HUES64 (cell line): ENCODE data around the gene MAPRE2.

Experiments
- H3K27ac ChIP-seq: 2 replicates; pipeline ENCODE4 v1.7.0; 2013; ENCODE audit warnings: low read depth, low read length, inconsistent platforms
- H3K27me3 ChIP-seq: 2 replicates; pipeline ENCODE4 v1.6.1; 2013; ENCODE audit warnings: mild to moderate bottlenecking, low read length; ENCODE audit not compliant: insufficient read depth
- H3K36me3 ChIP-seq: 2 replicates; pipeline ENCODE4 v1.6.1; 2013; ENCODE audit warnings: mild to moderate bottlenecking, low read length; ENCODE audit not compliant: insufficient read depth
- H3K4me1 ChIP-seq: 2 replicates; pipeline ENCODE4 v1.6.1; 2013; ENCODE audit warnings: mild to moderate bottlenecking, low read length, moderate library complexity; ENCODE audit not compliant: insufficient read depth
- H3K4me3 ChIP-seq: 2 replicates; pipeline ENCODE4 v1.5.1; 2013; ENCODE audit warnings: mild to moderate bottlenecking, low read length, moderate library complexity
- H3K9ac ChIP-seq: 2 replicates; pipeline ENCODE4 v1.6.1; 2013; ENCODE audit warnings: mild to moderate bottlenecking, low read depth, low read length
- H3K9me3 ChIP-seq: 2 replicates; pipeline ENCODE4 v1.6.1; 2013; ENCODE audit warnings: low read depth, low read length; ENCODE audit not compliant: insufficient read depth
- WGBS: fragments of 150-250, 120-280 bp; methylation state at CpG from one replicate; pipeline ENCODE4 v1.1.7; 2013; ENCODE audit warnings: missing lambda C conversion rate; 5-methylcytosine and 5-hydroxymethylcytosine counted together

Gene MAPRE2

GRCh38 chr18:35172009-35172408 lies 130.8 kb downstream of the MAPRE2 start:
- 85% methylated on average over 3 of the region's 3 CpGs for WGBS
- Histone ChIP-seq H3K4me3 (no peak overlapping the region), H3K27ac (no peak overlapping the region), H3K27me3 (no peaks in the 10 kb centered on the region), H3K9ac (no peak overlapping the region), H3K4me1 (peaks cover 14% of the 10 kb centered on the region), H3K36me3 (no peaks in the 10 kb centered on the region), H3K9me3 (peaks cover 11% of the 10 kb centered on the region; the same call in 1 of the 2 replicates)

DNA sequence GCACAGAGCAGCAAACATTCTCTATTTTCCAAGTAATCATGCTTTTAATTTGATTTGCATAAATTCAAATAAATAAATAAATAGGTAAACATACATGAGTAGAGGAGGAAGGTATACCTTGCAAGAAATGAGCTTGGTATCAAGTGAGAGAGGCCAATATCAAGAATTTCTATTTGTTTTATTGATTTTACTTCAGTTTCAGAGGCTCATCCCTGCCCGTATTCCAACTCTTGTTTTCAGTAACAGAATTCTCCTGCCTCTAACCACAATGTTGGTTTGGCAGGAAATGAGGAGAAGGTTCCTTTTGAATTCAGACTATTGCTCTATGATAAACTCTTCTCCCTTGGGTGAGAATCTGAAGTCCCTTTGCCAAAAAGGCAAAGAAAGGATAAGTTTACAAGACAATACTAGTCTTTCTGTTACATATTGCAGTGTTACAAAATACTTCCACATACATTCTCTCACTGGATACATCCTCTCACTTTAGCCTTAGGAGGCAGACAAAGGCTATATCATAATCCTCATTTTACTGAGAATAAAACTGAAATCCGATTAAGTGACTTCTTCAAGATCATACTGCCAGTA lies 131.3 kb downstream of the MAPRE2 start:
- Histone ChIP-seq H3K9ac (no peak overlapping the region), H3K4me3 (no peak overlapping the region), H3K27me3 (no peaks in the 10 kb centered on the region), H3K36me3 (no peaks in the 10 kb centered on the region), H3K27ac (no peak overlapping the region), H3K4me1 (peaks cover 14% of the 10 kb centered on the region), H3K9me3 (peaks cover 16% of the 10 kb centered on the region; the same call in 1 of the 2 replicates)
- 76% methylated on average over 2 of the region's 2 CpGs for WGBS

DNA sequence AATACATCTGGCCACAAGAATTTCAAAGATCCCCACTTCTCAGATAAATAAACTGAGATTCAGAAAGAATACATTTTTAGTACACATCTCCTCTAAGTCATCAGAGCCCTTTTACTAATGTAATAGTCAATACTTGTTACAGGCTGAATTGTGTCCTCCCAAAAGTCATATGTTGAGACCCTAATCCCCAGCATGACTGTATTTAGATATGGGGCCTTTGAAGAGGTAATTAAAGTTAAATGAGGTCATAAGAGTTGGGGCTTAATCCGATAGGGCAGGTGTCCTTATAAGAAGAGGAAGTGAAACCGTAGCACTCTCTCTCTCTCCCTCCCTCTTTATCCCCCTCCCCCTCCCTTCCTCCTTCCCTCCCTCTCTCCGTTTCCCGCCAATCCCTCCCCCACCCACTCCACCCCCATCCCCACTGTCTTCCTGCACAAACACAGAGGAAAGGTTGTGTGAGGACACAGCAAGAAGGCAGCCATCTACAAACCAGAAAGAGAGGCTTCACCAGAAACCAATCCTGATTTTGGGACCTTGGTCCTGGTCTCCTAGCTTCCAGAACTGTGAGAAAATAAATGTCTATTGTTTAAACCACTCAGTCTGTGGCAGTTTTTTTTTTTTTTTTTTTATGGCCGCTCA lies 133.0 kb downstream of the MAPRE2 start:
- H3K36me3 ChIP-seq, result no peaks in the 10 kb centered on the region
- H3K4me1 ChIP-seq, result peaks cover 14% of the 10 kb centered on the region
- 62% methylated on average over 2 of the region's 5 CpGs for WGBS
- no peak overlapping the region for H3K4me3 ChIP-seq
- H3K9me3 ChIP-seq, result peaks cover 17% of the 10 kb centered on the region; the same call in 1 of the 2 replicates
- no peak overlapping the region for H3K27ac ChIP-seq
- no peaks in the 10 kb centered on the region for H3K27me3 ChIP-seq
- no peak overlapping the region for H3K9ac ChIP-seq

DNA sequence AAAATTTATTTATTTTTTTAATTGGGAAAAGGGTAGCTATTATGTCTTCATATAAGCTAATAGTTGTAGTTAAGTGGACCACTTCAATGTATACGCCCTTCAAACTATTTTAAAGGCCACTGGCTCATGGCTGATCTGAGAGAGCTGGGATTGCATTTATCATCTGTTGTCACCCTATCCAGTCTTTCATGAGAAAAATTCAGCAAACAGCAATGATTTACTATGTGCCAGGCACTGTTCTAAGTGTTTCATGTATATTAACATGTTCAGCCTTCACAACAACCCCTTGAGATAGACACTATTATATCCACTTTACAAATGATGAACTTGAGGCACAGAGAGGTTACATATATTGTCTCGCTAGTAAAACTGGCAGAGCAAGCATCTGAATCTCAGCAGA lies 133.5 kb downstream of the MAPRE2 start:
- Histone ChIP-seq H3K36me3 (no peaks in the 10 kb centered on the region), H3K9ac (no peak overlapping the region), H3K9me3 (peaks cover 17% of the 10 kb centered on the region; the same call in 1 of the 2 replicates), H3K27ac (no peak overlapping the region), H3K4me1 (peaks cover 14% of the 10 kb centered on the region), H3K4me3 (no peak overlapping the region), H3K27me3 (no peaks in the 10 kb centered on the region)
- 97% methylated on average over 2 of the region's 2 CpGs for WGBS

DNA sequence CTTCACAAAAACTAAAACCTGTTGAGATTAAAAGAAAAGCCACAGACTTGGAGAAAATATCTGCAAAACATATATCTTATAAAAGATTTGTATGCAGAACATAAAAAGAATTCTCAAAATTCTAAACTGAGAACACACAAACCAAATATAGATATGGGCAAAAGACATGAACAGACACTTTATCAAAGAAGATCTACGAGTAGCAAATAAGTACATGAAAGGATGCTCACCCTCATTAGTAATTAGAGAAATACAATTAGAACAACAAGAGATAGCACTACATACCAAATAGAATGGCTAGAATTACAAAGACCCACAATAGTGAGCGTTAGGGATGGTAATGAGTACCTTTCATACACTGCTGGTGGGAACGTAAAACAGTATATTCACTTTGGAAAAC lies 135.7 kb downstream of the MAPRE2 start:
- H3K9me3 ChIP-seq, result peaks cover 17% of the 10 kb centered on the region; the same call in 1 of the 2 replicates
- no peak overlapping the region for H3K27ac ChIP-seq
- no peak overlapping the region for H3K9ac ChIP-seq
- no peaks in the 10 kb centered on the region for H3K27me3 ChIP-seq
- H3K36me3 ChIP-seq, result no peaks in the 10 kb centered on the region
- H3K4me3 ChIP-seq, result no peak overlapping the region
- no CpG with 5 or more reads among the region's 3 CpGs for WGBS
- peaks cover 21% of the 10 kb centered on the region for H3K4me1 ChIP-seq

DNA sequence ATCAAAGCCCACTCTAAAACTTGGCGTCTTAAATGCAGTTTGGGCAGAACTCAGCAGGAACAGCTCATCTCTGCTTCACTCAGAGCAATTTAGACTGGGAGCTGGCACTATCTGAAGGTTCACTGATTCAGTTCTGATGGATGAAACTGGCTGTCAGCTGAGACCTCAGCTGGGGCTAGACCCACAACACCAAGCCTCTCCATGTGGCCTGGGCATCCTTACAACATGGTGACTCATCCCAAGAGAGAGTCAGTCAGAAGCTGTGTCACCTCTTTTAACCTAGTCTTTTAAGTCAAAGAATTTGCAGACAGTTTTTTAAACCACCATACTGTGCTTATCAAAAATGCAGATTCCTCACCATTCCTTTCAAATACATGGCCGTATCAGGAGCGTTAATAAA lies 137.0 kb downstream of the MAPRE2 start:
- Histone ChIP-seq H3K9me3 (peaks cover 17% of the 10 kb centered on the region; the same call in 1 of the 2 replicates), H3K4me1 (peaks cover 12% of the 10 kb centered on the region; the same call in 1 of the 2 replicates), H3K27me3 (no peaks in the 10 kb centered on the region), H3K4me3 (no peak overlapping the region), H3K9ac (no peak overlapping the region), H3K27ac (no peak overlapping the region), H3K36me3 (no peaks in the 10 kb centered on the region)
- WGBS, result 97% methylated on average over 3 of the region's 3 CpGs

- Histone ChIP-seq H3K27me3 (no peaks in the 10 kb centered on the region), H3K9me3 (peaks cover 17% of the 10 kb centered on the region; the same call in 1 of the 2 replicates), H3K36me3 (no peaks in the 10 kb centered on the region), H3K4me1 (peaks cover 8% of the 10 kb centered on the region; the same call in 1 of the 2 replicates), H3K27ac (no peak overlapping the region), H3K4me3 (no peak overlapping the region), H3K9ac (no peak overlapping the region)
- 95% methylated on average over 4 of the region's 4 CpGs for WGBS
These were observed 138.7 kb downstream of the MAPRE2 start for GRCh38 chr18:35179906-35180305.

DNA sequence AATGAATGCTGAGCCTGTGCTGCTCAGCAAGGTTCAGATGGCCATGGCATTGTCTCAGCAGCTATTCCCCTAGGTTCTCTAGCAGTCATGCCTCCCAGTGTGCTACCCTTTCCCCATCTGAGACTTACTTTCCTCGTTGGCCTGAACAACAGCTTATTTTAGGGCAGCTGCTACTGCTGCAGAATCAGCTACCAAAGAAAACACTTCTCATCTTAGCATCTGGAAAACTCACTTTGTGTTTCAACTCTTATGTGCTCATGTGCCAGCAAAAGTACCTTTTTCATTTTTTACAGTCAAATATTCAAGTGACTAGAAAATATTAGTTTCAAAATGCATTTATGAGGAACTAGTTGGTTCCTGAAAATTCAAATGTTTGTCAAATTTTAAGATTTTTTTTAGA lies 139.2 kb downstream of the MAPRE2 start:
- no peak overlapping the region for H3K9ac ChIP-seq
- H3K27ac ChIP-seq, result no peak overlapping the region
- no peaks in the 10 kb centered on the region for H3K36me3 ChIP-seq
- WGBS, result 71% methylated on average over 1 of the region's 1 CpG
- H3K27me3 ChIP-seq, result no peaks in the 10 kb centered on the region
- H3K4me3 ChIP-seq, result no peak overlapping the region
- H3K9me3 ChIP-seq, result peaks cover 17% of the 10 kb centered on the region; the same call in 1 of the 2 replicates
- H3K4me1 ChIP-seq, result peaks cover 7% of the 10 kb centered on the region; the same call in 1 of the 2 replicates

- no peak overlapping the region for H3K4me3 ChIP-seq
- H3K9me3 ChIP-seq, result 0 out of 2 replicates have a peak, but pooled peaks cover 4% of the 10 kb centered on the region
- H3K4me1 ChIP-seq, result peaks cover 12% of the 10 kb centered on the region
- H3K27me3 ChIP-seq, result no peaks in the 10 kb centered on the region
- 92% methylated on average over 6 of the region's 6 CpGs for WGBS
- no peak overlapping the region for H3K27ac ChIP-seq
- no peaks in the 10 kb centered on the region for H3K36me3 ChIP-seq
- no peak overlapping the region for H3K9ac ChIP-seq
These were observed 140.9 kb downstream of the MAPRE2 start for GRCh38 chr18:35182151-35182550.

DNA sequence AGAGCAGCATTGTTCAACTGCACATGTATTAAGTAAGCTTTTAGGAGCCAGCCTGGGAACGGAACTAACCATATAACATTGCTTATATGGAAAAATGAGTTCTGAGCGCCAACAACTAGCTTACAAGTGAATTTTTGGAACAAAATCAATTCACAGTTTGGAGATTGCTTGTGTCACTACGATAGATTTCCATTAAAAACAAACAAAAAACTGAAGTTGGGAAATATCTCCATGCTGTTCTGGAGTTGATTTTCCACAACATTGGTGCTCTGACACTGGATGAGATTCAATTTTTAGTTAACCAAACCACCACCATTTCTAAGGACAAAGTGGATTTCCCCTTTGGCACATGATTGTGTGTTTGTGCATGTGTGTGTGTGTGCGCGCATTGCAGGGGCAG lies 142.7 kb downstream of the MAPRE2 start:
- Histone ChIP-seq H3K4me1 (peaks cover 17% of the 10 kb centered on the region), H3K27me3 (no peaks in the 10 kb centered on the region), H3K4me3 (no peak overlapping the region), H3K36me3 (no peaks in the 10 kb centered on the region), H3K9me3 (no peaks in the 10 kb centered on the region), H3K9ac (no peak overlapping the region), H3K27ac (no peak overlapping the region)
- 97% methylated on average over 5 of the region's 5 CpGs for WGBS

GRCh38 chr18:35185771-35186170 lies 144.6 kb downstream of the MAPRE2 start:
- Histone ChIP-seq H3K9ac (no peak overlapping the region), H3K4me3 (no peak overlapping the region), H3K27me3 (no peaks in the 10 kb centered on the region), H3K36me3 (no peaks in the 10 kb centered on the region), H3K27ac (no peak overlapping the region), H3K4me1 (peaks cover 31% of the 10 kb centered on the region), H3K9me3 (no peaks in the 10 kb centered on the region)
- WGBS, result 95% methylated on average over 1 of the region's 2 CpGs
